ENCODE measurements around the gene HOXA1. TPM values are rescaled to one million over a fixed set of nuclear protein-coding genes. Genes with fewer than 3 reads are reported as not detected.

The HOXA1 gene
- total and polyA plus RNA-seq, 2 of the 8 experiments (the other 6 are each of a cell fraction or from before 2014, with no cell fraction given), result not detected

DNA sequence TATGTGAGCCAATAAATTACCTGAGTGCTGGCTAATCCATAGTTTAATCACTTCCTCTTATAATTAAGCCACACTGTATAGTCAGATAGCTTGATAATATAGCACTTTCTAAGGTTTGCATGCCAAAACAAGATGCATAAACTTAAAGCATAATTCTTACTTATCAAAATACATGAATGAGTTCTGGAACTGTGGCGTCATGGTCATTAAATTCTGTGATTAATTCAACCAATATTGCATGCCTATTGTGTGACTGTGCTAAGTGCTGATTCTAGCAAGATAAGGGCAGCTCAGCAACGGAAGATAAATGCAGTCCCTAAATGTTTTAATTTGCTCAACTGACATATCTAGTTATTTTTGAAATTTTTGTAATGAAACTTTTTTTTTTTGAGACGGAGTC, 29.7 kb downstream of the HOXA1 start:
- Histone ChIP-seq H3K4me1 (replicated peaks in 1 of 4; ENCODE audit: control insufficient read depth in 3 of 4, insufficient read depth in 4 of 4, low read length in 3 of 4) (no peaks in the 10 kb centered on the region), H3K18ac (ENCODE audit: extremely low read depth, low read length) (no peak overlapping the region), H3K4me2 (ENCODE audit: insufficient read depth in 1 of 2, low read depth in 2 of 2, low read length in 2 of 2) (no peak overlapping the region), H3K23me2 (ENCODE audit: low read depth, low read length) (no peaks in the 10 kb centered on the region), H2BK15ac (ENCODE audit: low read length) (no peak overlapping the region), H3K27me3 (replicated peaks in 1 of 4; ENCODE audit: control insufficient read depth in 3 of 4, extremely low read depth in 1 of 4, insufficient read depth in 3 of 4, low read length in 3 of 4) (no peaks in the 10 kb centered on the region), H2AFZ (ENCODE audit: low read length) (no peak overlapping the region), H3K9ac (replicated peaks in 1 of 4; ENCODE audit: extremely low read depth in 1 of 4, low read depth in 3 of 4, low read length in 3 of 4) (no peak overlapping the region), H2BK12ac (ENCODE audit: low read depth, low read length) (no peak overlapping the region), H3K23ac (ENCODE audit: insufficient read length) (no peak overlapping the region), H2AK5ac (ENCODE audit: low read depth, low read length) (no peak overlapping the region), H4K91ac (replicated peaks; ENCODE audit: insufficient read length, low read length) (no peak overlapping the region), H2BK120ac (replicated peaks; ENCODE audit: low read depth, low read length) (no peak overlapping the region), H4K5ac (ENCODE audit: insufficient read length, low read depth, low read length) (no peak overlapping the region), H4K20me1 (replicated peaks in 1 of 2; ENCODE audit: control insufficient read depth in 1 of 2, insufficient read depth in 2 of 2, low read length in 2 of 2) (no peaks in the 10 kb centered on the region), H3K4ac (replicated peaks; ENCODE audit: insufficient read length, low read depth, low read length) (no peak overlapping the region), H4K8ac (ENCODE audit: extremely low read depth, insufficient read depth, low read length) (no peak overlapping the region), H3K27ac (ENCODE audit: low read depth, low read length) (no peak overlapping the region), H2BK20ac (ENCODE audit: low read length) (no peak overlapping the region), H3K14ac (ENCODE audit: insufficient read length) (no peak overlapping the region), H3K36me3 (ENCODE audit: control insufficient read depth in 2 of 4, insufficient read depth in 4 of 4, low read length in 3 of 4) (no peaks in the 10 kb centered on the region), H3K4me3 (ENCODE audit: extremely low read depth in 1 of 4, insufficient read depth in 2 of 4, low read depth in 3 of 4, low read length in 4 of 4) (no peak overlapping the region), H3K9me3 (ENCODE audit: insufficient read depth in 2 of 2, low read depth in 1 of 2, low read length in 1 of 2) (no peaks in the 10 kb centered on the region), H3K79me2 (ENCODE audit: control insufficient read depth in 1 of 2, insufficient read depth in 2 of 2, low read length in 2 of 2) (no peaks in the 10 kb centered on the region), H2BK5ac (ENCODE audit: low read depth, low read length) (no peak overlapping the region), H3K56ac (replicated peaks; ENCODE audit: insufficient read length, low read depth, low read length) (no peak overlapping the region), H3K79me1 (ENCODE audit: low read depth, low read length) (no peaks in the 10 kb centered on the region)
- no peak for DNase-seq (ENCODE audit: low read depth in 1 of 2, low spot score in 2 of 2)
- TF ChIP-seq TEAD4 (IDR thresholded peaks at IDR 0.05; ENCODE audit: low read depth, low read length) (no peak), KDM4A (IDR thresholded peaks at IDR 0.05; ENCODE audit: low read depth, low read length, severe bottlenecking) (no peak), POLR2AphosphoS5 (IDR thresholded peaks at IDR 0.05; ENCODE audit: low read depth, low read length) (no peak), KDM5A (IDR thresholded peaks at IDR 0.05; ENCODE audit: low read length) (no peak), SP1 (IDR thresholded peaks at IDR 0.05; ENCODE audit: low read depth, low read length) (no peak)
- TF ChIP-seq, protein P1, sequence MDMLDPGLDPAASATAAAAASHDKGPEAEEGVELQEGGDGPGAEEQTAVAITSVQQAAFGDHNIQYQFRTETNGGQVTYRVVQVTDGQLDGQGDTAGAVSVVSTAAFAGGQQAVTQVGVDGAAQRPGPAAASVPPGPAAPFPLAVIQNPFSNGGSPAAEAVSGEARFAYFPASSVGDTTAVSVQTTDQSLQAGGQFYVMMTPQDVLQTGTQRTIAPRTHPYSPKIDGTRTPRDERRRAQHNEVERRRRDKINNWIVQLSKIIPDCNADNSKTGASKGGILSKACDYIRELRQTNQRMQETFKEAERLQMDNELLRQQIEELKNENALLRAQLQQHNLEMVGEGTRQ (IDR thresholded peaks at IDR 0.05; ENCODE audit: low read length), result no peak
- ChIA-PET POLR2A (ENCODE audit: partially characterized antibody) (no interaction called here), CTCF (ENCODE audit: partially characterized antibody) (interaction anchor here (2.3 kb wide), 1 partner anchor 11 kb away, joined by 7 read pairs; no protein-coding TSS in a partner anchor)
- FAIRE-seq, result no peak
- 88% methylated on average over 3 of the region's 3 CpGs; no CpG with 5 or more reads in 1 of the 2 experiments for WGBS, 2 experiments (ENCODE audit: extremely low coverage in 1 of 2, insufficient coverage in 1 of 2, insufficient read length in 1 of 2, insufficient replicate concordance in 2 of 2, low coverage in 1 of 2, low lambda C conversion rate in 2 of 2, missing lambda C conversion rate in 1 of 2)
